Ecto neural progenitor cell (in vitro differentiated cells): ENCODE results near the gene NEUROG2.
"Not testable (repeated sequence)": the region's sequence is repeated elsewhere in the genome, so short reads cannot be mapped to it uniquely, and the experiment has no call there.

Experiments used
- DNase-seq: peaks from one replicate; pipeline ENCODE4 v3.0.0-alpha.2; 2018; ENCODE audit warnings: low spot score

Gene NEUROG2

GRCh38 chr4:112490808-112491207 is 25.2 kb downstream of the NEUROG2 start:
- DNase-seq: not testable (repeated sequence)

GRCh38 chr4:112485930-112486329 is 30.1 kb downstream of the NEUROG2 start:
- DNase-seq: no peak

GRCh38 chr4:112473985-112474384 is 42.0 kb downstream of the NEUROG2 start:
- DNase-seq: no peak

- DNase-seq: no peak
Measured at GRCh38 chr4:112472318-112472717, 43.7 kb downstream of the NEUROG2 start.
